ENCODE results near the gene ZFY. TPM values are rescaled to one million over a fixed set of nuclear protein-coding genes. Genes with fewer than 3 reads are reported as not detected.
A peak's percentile ranks its signal among the peaks of the same experiment; 100 is the strongest.
"Not testable (repeated sequence)": the region's sequence is repeated elsewhere in the genome, so short reads cannot be mapped to it uniquely, and the experiment has no call there.

Gene ZFY
- total RNA-seq, 8 experiments from 2014 or later: 4.1 to 11.2 (median 9.7) TPM; not detected in 2

GRCh38 chrY:2949590-2950252 lies 14.5 kb downstream of the ZFY start:
- 100% methylated on average over 1 to 2 of the region's 7 CpGs; no CpG with 5 or more reads in 8 of the 10 experiments for WGBS, 10 experiments
- in situ Hi-C loops (cut with MboI; ENCODE audit: low pct_unique_long_range_greater_than_20kb in 2 of 9, low sequenced_read_pairs in 9 of 9, unreplicated experiment in 9 of 9): no loop called here
- no peaks in the 10 kb centered on the region for H3K4me1 ChIP-seq (replicated peaks in 1 of 2)

GRCh38 chrY:2950655-2951054 lies 15.5 kb downstream of the ZFY start:
- WGBS, 10 experiments: 80 to 100% (median 83%) methylated on average over 1 of the region's 2 CpGs; no CpG with 5 or more reads in 7 of the 10 experiments
- no peak for ATAC-seq (replicated peaks in 6 of 8)
- Histone ChIP-seq H3K27ac (no peak overlapping the region), H3K4me3 (no peak overlapping the region), H3K4me1 (replicated peaks in 1 of 2) (no peaks in the 10 kb centered on the region)
- in situ Hi-C loops (cut with MboI; ENCODE audit: low pct_unique_long_range_greater_than_20kb in 2 of 9, low sequenced_read_pairs in 9 of 9, unreplicated experiment in 9 of 9): no loop called here

More at GRCh38 chrY:2949590-2950252, 14.5 kb downstream of the ZFY start:
- ATAC-seq (replicated peaks in 6 of 8): no peak
- no peak overlapping the region for H3K27ac ChIP-seq
- no peak overlapping the region for H3K4me3 ChIP-seq

DNA sequence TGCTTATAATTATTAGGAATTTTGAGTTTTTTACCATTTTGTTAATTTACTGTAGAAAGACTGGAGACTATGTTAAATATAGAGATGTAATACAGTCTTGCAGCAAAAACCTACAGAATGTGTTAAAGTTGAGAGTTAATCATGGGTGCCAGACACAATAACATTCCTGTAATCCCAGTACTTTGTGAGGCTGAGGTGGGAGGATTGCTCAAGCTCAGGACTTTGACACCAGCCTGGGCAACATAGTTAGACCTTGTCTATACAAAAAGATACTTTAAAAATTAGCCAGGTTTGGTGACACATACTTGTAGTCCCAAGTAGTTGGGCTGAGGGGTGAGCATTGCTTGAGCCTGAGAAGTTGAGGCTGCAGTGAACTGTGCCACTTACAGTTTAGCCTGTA lies 17.7 kb downstream of the ZFY start:
- ATAC-seq (replicated peaks in 6 of 8): no peak
- in situ Hi-C loops (cut with MboI; ENCODE audit: low pct_unique_long_range_greater_than_20kb in 2 of 9, low sequenced_read_pairs in 9 of 9, unreplicated experiment in 9 of 9): no loop called here
- no peaks in the 10 kb centered on the region for H3K4me1 ChIP-seq (replicated peaks in 1 of 2)
- no peak overlapping the region for H3K27ac ChIP-seq
- H3K4me3 ChIP-seq: no peak overlapping the region

- H3K4me3 ChIP-seq: no peak overlapping the region
- H3K4me1 ChIP-seq (replicated peaks in 1 of 2): no peaks in the 10 kb centered on the region
- ATAC-seq (replicated peaks in 6 of 8): no peak
- 86 to 100% (median 90%) methylated on average over 1 to 2 of the region's 2 CpGs; no CpG with 5 or more reads in 7 of the 10 experiments for WGBS, 10 experiments
- H3K27ac ChIP-seq: no peak overlapping the region
- in situ Hi-C loops (cut with MboI; ENCODE audit: low pct_unique_long_range_greater_than_20kb in 2 of 9, low sequenced_read_pairs in 9 of 9, unreplicated experiment in 9 of 9): no loop called here
Measured at GRCh38 chrY:2954735-2955134, 19.6 kb downstream of the ZFY start.

DNA sequence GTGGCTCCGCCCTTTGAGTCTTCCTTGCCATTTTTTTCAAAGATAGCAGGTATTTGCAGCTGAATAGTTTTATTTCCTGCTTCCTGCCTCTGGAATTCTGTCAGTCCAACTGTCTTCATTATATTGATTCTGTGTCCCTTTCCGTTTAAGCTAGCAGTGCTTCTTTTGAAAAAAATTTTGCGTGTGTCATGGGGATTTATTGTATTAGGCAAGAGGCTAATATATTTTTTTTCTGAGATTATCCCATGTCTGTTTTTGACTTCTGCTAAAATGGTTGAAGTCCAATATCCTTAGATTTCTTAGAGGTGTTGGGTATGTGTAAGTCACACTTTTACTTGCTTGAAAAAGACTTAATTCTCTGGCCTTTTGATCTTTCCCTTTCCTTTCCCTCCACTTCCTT lies 20.4 kb downstream of the ZFY start:
- Histone ChIP-seq H3K4me1 (replicated peaks in 1 of 2) (no peaks in the 10 kb centered on the region), H3K4me3 (no peak overlapping the region), H3K27ac (no peak overlapping the region)
- WGBS, 10 experiments: 92 to 100% (median 100%) methylated on average over 1 to 2 of the region's 3 CpGs; no CpG with 5 or more reads in 6 of the 10 experiments
- ATAC-seq (replicated peaks in 6 of 8): no peak
- in situ Hi-C loops (cut with MboI; ENCODE audit: low pct_unique_long_range_greater_than_20kb in 2 of 9, low sequenced_read_pairs in 9 of 9, unreplicated experiment in 9 of 9): no loop called here

DNA sequence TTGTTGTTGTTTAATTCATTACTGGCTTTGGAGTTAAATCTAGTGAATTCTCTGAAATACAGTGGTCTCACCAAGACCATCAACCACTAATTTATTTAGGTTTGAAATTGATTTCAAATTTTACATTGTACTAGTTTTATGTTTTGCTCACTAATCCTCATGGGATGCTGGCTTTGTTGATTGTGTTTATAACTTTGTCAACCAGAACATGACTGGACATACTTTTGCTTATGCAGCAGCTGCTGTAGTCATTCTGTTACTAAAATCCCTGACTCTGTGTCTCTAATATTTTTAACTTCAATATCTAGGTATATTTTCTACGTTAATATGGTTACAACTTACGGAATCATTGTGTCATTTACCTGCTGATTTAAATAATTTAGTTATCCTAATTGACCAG lies 26.9 kb downstream of the ZFY start:
- 100% methylated on average over 2 of the region's 2 CpGs; no CpG with 5 or more reads in 8 of the 10 experiments for WGBS, 10 experiments
- in situ Hi-C loops (cut with MboI; ENCODE audit: low pct_unique_long_range_greater_than_20kb in 2 of 9, low sequenced_read_pairs in 9 of 9, unreplicated experiment in 9 of 9): no loop called here

GRCh38 chrY:2964814-2965213 lies 29.6 kb downstream of the ZFY start:
- Histone ChIP-seq H3K4me3 (no peak overlapping the region), H3K27ac (no peak overlapping the region), H3K4me1 (replicated peaks in 1 of 2) (no peaks in the 10 kb centered on the region)
- in situ Hi-C loops (cut with MboI; ENCODE audit: low pct_unique_long_range_greater_than_20kb in 2 of 9, low sequenced_read_pairs in 9 of 9, unreplicated experiment in 9 of 9): no loop called here
- 100% methylated on average over 1 of the region's 1 CpG; no CpG with 5 or more reads in 9 of the 10 experiments for WGBS, 10 experiments
- no peak for ATAC-seq (replicated peaks in 6 of 8)

More for the DNA sequence above, 26.9 kb downstream of the ZFY start:
- no peak overlapping the region for H3K4me3 ChIP-seq
- H3K4me1 ChIP-seq (replicated peaks in 1 of 2): no peaks in the 10 kb centered on the region
- ATAC-seq (replicated peaks in 6 of 8): no peak
- H3K27ac ChIP-seq: no peak overlapping the region

- peak in 3 of 8 experiments; percentile 75 to 97 (median 78) for ATAC-seq (replicated peaks in 6 of 8)
- WGBS, 10 experiments: 60 to 100% methylated on average over 1 of the region's 1 CpG; no CpG with 5 or more reads in 8 of the 10 experiments
- in situ Hi-C loops (cut with MboI; ENCODE audit: low pct_unique_long_range_greater_than_20kb in 2 of 9, low sequenced_read_pairs in 9 of 9, unreplicated experiment in 9 of 9): no loop called here
- no peaks in the 10 kb centered on the region for H3K4me1 ChIP-seq (replicated peaks in 1 of 2)
- no peak overlapping the region for H3K4me3 ChIP-seq
- no peak overlapping the region for H3K27ac ChIP-seq
Measured at GRCh38 chrY:2965629-2966028, 30.4 kb downstream of the ZFY start.

- H3K27ac ChIP-seq: no peak overlapping the region
- in situ Hi-C loops (cut with MboI; ENCODE audit: low pct_unique_long_range_greater_than_20kb in 2 of 9, low sequenced_read_pairs in 9 of 9, unreplicated experiment in 9 of 9): no loop called here
- no peaks in the 10 kb centered on the region for H3K4me1 ChIP-seq (replicated peaks in 1 of 2)
- no peak overlapping the region for H3K4me3 ChIP-seq
- ATAC-seq (replicated peaks in 6 of 8): no peak
Measured at GRCh38 chrY:2969561-2969960, 34.4 kb downstream of the ZFY start.

DNA sequence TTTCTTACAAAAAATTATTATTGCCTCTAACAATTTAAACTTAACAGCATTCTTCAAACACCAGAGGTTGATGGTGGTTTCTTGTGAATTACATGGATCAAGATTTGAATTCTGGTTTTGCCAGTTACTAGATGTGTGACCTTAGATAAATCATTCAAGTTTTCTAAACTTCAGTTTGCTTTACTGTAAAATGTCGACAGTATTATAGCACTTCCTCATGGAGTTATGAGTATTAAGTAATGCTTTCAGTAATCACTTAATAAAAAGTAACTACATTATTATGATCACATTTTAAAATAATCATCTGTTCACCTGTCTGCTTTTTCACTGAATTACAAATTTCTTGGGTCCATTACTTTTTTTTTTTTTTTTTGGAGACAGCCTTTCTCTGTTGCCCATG lies 37.5 kb downstream of the ZFY start:
- in situ Hi-C loops (cut with MboI; ENCODE audit: low pct_unique_long_range_greater_than_20kb in 2 of 9, low sequenced_read_pairs in 9 of 9, unreplicated experiment in 9 of 9): no loop called here
- 83 to 100% methylated on average over 1 of the region's 1 CpG; no CpG with 5 or more reads in 8 of the 10 experiments for WGBS, 10 experiments
- Histone ChIP-seq H3K4me1 (replicated peaks in 1 of 2) (no peaks in the 10 kb centered on the region), H3K4me3 (no peak overlapping the region), H3K27ac (no peak overlapping the region)
- no peak for ATAC-seq (replicated peaks in 6 of 8)

GRCh38 chrY:2973110-2973751 lies 38.0 kb downstream of the ZFY start:
- no peak for ATAC-seq (replicated peaks in 6 of 8)
- Histone ChIP-seq H3K4me3 (no peak overlapping the region), H3K4me1 (replicated peaks in 1 of 2) (no peaks in the 10 kb centered on the region), H3K27ac (no peak overlapping the region)
- WGBS, 10 experiments: 80 to 100% methylated on average over 1 of the region's 5 CpGs; no CpG with 5 or more reads in 8 of the 10 experiments
- in situ Hi-C loops (cut with MboI; ENCODE audit: low pct_unique_long_range_greater_than_20kb in 2 of 9, low sequenced_read_pairs in 9 of 9, unreplicated experiment in 9 of 9): no loop called here

DNA sequence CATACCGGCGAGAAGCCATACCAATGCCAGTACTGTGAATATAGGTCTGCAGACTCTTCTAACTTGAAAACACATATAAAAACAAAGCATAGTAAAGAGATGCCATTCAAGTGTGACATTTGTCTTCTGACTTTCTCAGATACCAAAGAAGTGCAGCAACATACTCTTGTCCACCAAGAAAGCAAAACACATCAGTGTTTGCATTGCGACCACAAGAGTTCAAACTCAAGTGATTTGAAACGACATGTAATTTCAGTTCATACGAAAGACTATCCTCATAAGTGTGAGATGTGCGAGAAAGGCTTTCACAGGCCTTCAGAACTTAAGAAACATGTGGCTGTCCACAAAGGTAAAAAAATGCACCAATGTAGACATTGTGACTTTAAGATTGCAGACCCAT lies 44.1 kb downstream of the ZFY start:
- WGBS, 10 experiments: 90 to 100% methylated on average over 1 to 2 of the region's 6 CpGs; no CpG with 5 or more reads in 8 of the 10 experiments
- Histone ChIP-seq H3K27ac (no peak overlapping the region), H3K4me1 (replicated peaks in 1 of 2) (no peaks in the 10 kb centered on the region), H3K4me3 (no peak overlapping the region)
- in situ Hi-C loops (cut with MboI; ENCODE audit: low pct_unique_long_range_greater_than_20kb in 2 of 9, low sequenced_read_pairs in 9 of 9, unreplicated experiment in 9 of 9): no loop called here
- ATAC-seq (replicated peaks in 6 of 8): no peak

GRCh38 chrY:2984491-2984890 lies 49.3 kb downstream of the ZFY start:
- H3K4me1 ChIP-seq (replicated peaks in 1 of 2): no peaks in the 10 kb centered on the region
- no peak for ATAC-seq (replicated peaks in 6 of 8)
- no peak overlapping the region for H3K4me3 ChIP-seq
- no peak overlapping the region for H3K27ac ChIP-seq
- WGBS, 10 experiments: no CpG with 5 or more reads among the region's 5 CpGs
- in situ Hi-C loops (cut with MboI; ENCODE audit: low pct_unique_long_range_greater_than_20kb in 2 of 9, low sequenced_read_pairs in 9 of 9, unreplicated experiment in 9 of 9): no loop called here

DNA sequence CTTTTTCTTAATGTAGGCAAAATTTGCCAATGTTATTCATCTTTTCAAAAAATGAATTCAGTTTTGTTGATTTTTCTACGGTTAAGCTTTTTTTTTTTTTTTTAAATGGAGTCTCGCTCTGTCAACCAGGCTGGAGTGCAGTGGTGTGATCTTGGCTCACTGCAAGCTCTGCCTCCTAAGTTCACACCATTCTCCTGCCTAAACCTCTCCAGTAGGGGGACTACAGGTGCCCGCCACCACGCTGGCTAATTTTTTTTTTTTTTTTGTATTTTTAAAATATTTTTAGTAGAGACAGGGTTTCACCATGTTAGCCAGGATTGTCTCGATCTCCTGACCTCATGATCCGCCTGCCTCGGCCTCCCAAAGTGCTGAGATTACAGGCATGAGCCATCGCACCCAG lies 52.0 kb downstream of the ZFY start:
- WGBS, 10 experiments: 0 to 100% (median 98%) methylated on average over 1 to 5 of the region's 8 CpGs; no CpG with 5 or more reads in 4 of the 10 experiments
- H3K4me1 ChIP-seq (replicated peaks in 1 of 2); ATAC-seq (replicated peaks in 6 of 8); H3K4me3 ChIP-seq; H3K27ac ChIP-seq; in situ Hi-C loops (cut with MboI; ENCODE audit: low pct_unique_long_range_greater_than_20kb in 2 of 9, low sequenced_read_pairs in 9 of 9, unreplicated experiment in 9 of 9): not testable (repeated sequence)
